ENCODE measurements around the gene RALGPS2. TPM values are rescaled to one million over a fixed set of nuclear protein-coding genes. Genes with fewer than 3 reads are reported as not detected.

The RALGPS2 gene
- total and polyA plus RNA-seq, 10 donors: 25.6 to 118 (median 77.2) TPM

- no peak for TF ChIP-seq POLR2AphosphoS5 (IDR thresholded peaks at IDR 0.05)
- TF ChIP-seq CTCF (IDR thresholded peaks at IDR 0.05 in 8 of 11, conservative IDR thresholded peaks at IDR 0.05 in 3 of 11): no peak
- no peak for TF ChIP-seq POLR2A (IDR thresholded peaks at IDR 0.05)
- Histone ChIP-seq H3K27ac (no peak overlapping the region), H3K9me3 (peaks cover 0 to 10% (median 6%) of the 10 kb centered on the region in 8 donors), H3K4me3 (no peak overlapping the region), H3K4me1 (peaks cover 0 to 4% (median 0%) of the 10 kb centered on the region in 6 donors), H3K36me3 (peaks cover 0 to 41% (median 14%) of the 10 kb centered on the region in 6 donors), H3K27me3 (replicated peaks in 1 of 7) (no peaks in the 10 kb centered on the region)
- no peak for DNase-seq
- WGBS, 5 donors: 76 to 88% (median 84%) methylated on average over 2 of the region's 2 CpGs
- intact Hi-C loops (cut with DNase I; ENCODE audit: low total_unique reads): no loop called here
Observed at GRCh38 chr1:178919581-178919980, 194.5 kb downstream of the RALGPS2 start.

GRCh38 chr1:178921499-178921898, 196.5 kb downstream of the RALGPS2 start:
- no peak for TF ChIP-seq POLR2AphosphoS5 (IDR thresholded peaks at IDR 0.05)
- TF ChIP-seq POLR2A (IDR thresholded peaks at IDR 0.05): no peak
- no peak for TF ChIP-seq CTCF (IDR thresholded peaks at IDR 0.05 in 8 of 11, conservative IDR thresholded peaks at IDR 0.05 in 3 of 11)
- no peak for DNase-seq
- H3K9me3 ChIP-seq: peaks cover 0 to 18% (median 15%) of the 10 kb centered on the region in 8 donors
- WGBS, 5 donors: 75 to 84% (median 76%) methylated on average over 2 of the region's 2 CpGs
- peak overlapping the region in 1 of 8 donors; percentile 1 for H3K27ac ChIP-seq
- H3K4me1 ChIP-seq: peaks cover 0 to 18% (median 0%) of the 10 kb centered on the region in 6 donors
- intact Hi-C loops (cut with DNase I; ENCODE audit: low total_unique reads): no loop called here
- no peak overlapping the region for H3K4me3 ChIP-seq
- no peaks in the 10 kb centered on the region for H3K27me3 ChIP-seq (replicated peaks in 1 of 7)
- H3K36me3 ChIP-seq: peaks cover 0 to 22% (median 3%) of the 10 kb centered on the region in 6 donors

DNA sequence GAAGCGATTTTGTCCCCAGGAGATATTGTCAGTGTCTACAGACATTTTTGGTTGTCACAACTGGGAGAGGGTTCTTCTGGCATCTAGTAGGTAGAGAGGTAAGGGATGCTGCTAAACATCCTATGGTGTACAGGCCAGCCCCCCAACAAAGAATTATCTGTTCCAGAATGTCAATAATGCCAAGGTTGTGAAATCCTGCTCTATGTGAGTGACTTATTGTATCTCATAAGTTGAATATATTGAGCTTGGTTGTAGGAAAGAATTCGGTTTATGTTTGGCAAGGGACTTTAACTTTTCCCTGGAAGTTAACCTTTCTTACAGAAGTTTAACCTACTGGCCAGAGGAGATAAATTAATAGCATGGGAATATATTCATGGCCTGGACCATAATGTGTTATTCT, 198.5 kb downstream of the RALGPS2 start:
- WGBS, 5 donors: 85 to 97% (median 92%) methylated on average over 2 of the region's 2 CpGs
- Histone ChIP-seq H3K4me3 (no peak overlapping the region), H3K4me1 (peaks cover 0 to 30% (median 0%) of the 10 kb centered on the region in 6 donors), H3K27ac (no peak overlapping the region), H3K27me3 (replicated peaks in 1 of 7) (no peaks in the 10 kb centered on the region), H3K36me3 (peaks cover 0 to 4% (median 0%) of the 10 kb centered on the region in 6 donors), H3K9me3 (peaks cover 0 to 18% (median 15%) of the 10 kb centered on the region in 8 donors)
- TF ChIP-seq CTCF (IDR thresholded peaks at IDR 0.05 in 8 of 11, conservative IDR thresholded peaks at IDR 0.05 in 3 of 11) (no peak), POLR2A (IDR thresholded peaks at IDR 0.05) (no peak), POLR2AphosphoS5 (IDR thresholded peaks at IDR 0.05) (no peak)
- intact Hi-C loops (cut with DNase I; ENCODE audit: low total_unique reads): no loop called here
- no peak for DNase-seq

- Histone ChIP-seq H3K4me3 (no peak overlapping the region), H3K27me3 (replicated peaks in 1 of 7) (no peaks in the 10 kb centered on the region), H3K27ac (peak overlapping the region in 3 of 8 donors; percentile 16 to 31 (median 26)), H3K36me3 (peaks cover 0 to 3% (median 0%) of the 10 kb centered on the region in 6 donors), H3K9me3 (peaks cover 0 to 18% (median 15%) of the 10 kb centered on the region in 8 donors), H3K4me1 (peaks cover 0 to 46% (median 1%) of the 10 kb centered on the region in 6 donors)
- DNase-seq: no peak
- intact Hi-C loops (cut with DNase I; ENCODE audit: low total_unique reads): no loop called here
- TF ChIP-seq CTCF (IDR thresholded peaks at IDR 0.05 in 8 of 11, conservative IDR thresholded peaks at IDR 0.05 in 3 of 11) (no peak), POLR2A (IDR thresholded peaks at IDR 0.05) (no peak), POLR2AphosphoS5 (IDR thresholded peaks at IDR 0.05) (no peak)
- 77 to 100% (median 90%) methylated on average over 1 of the region's 1 CpG for WGBS, 5 donors
Observed at GRCh38 chr1:178926046-178926445, 201.0 kb downstream of the RALGPS2 start.

Measured in spleen (tissue), 11 donors.